HG03575 (cell line): ENCODE data around the gene PSMD10.

ENCODE experiments used
- ATAC-seq: cut with Tn5 transposase; IDR thresholded peaks from one replicate; pipeline ENCODE4 v1.9.1; 2021; ENCODE audit not compliant: unreplicated experiment, insufficient number of reproducible peaks, low FRiP score; ENCODE audit errors: extremely low read depth

The PSMD10 gene

GRCh38 chrX:108087792-108088191 is 3.5 kb downstream of the PSMD10 start:
- no peak for ATAC-seq

DNA sequence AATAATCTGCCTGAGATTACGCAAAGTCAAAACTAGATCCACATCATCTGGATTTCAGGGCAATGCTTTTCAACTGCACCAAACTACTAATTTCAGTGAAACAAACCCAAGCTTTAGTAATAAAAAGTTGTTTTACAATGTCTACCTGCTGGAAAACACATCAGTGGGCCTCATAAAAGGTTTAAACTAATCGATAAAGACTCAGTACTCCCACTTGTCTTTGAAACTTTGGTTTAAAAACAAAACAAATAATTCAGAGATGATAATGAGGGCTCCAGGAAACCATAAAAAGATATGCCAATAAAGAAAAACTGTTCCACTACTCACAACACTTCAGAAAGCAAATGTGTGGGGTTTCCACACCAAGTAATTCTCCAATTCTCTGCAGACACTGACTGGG is 10.2 kb downstream of the PSMD10 start:
- ATAC-seq: no peak

DNA sequence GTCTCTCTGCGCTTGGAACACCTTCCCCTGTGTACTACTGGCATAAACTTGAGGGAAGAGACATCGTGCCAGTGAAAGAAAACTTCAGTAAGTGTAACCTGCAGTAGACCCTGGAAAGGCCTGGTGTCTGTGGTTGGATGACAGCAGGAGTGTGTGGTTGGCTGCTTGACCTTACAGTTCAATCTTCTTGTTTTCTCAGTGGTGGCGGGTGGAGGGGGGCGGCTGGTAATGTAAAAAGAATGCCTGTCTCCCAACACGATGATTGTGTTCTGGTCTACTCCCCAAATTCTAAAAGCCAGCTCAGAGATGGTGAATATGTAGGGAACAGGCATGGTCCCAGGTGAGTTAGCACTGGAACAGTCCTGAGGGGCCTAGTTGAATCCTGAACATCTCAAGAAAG is 18.6 kb downstream of the PSMD10 start:
- no peak for ATAC-seq

- ATAC-seq: no peak
Measured at GRCh38 chrX:108071578-108071977, 19.8 kb downstream of the PSMD10 start.

DNA sequence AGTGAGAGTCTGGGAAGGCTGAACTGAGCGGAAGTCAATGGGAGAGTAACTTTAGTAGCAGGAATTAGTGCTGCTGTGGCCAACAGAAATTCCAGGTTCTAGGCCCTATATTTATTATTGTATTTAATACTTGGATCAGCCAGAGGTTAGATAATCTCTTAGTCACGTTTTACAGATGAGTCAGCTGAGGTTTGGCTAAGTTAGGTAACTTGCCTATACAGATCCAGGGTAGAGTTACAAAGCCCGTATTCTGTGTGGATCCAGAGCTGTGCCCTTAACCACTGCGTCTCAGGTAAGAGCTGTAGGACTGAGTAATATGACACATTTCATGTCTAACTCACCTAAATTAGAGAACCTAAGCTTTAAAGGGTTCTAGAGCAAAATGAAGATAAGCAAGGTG is 20.5 kb downstream of the PSMD10 start:
- ATAC-seq: no peak

DNA sequence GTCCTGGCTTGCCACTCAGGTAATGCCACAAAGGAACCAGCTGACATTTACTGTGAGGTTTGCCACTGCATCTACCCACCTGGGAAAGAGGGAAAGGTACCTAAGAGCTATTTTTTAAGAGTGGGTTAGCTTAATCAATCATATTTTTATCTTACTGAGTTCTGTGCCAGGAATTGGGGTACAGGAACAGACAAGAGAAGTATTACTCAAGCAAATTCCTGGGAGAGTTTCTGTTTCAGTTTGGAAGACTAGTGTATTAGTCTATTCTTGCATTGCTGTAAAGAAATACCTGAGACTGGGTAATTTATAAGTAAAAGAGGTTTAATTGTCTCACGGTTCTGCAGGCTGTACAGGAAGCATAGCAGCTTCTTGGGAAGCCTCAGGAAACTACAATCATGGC is 23.2 kb downstream of the PSMD10 start:
- no peak for ATAC-seq

GRCh38 chrX:108064613-108065012 is 26.7 kb downstream of the PSMD10 start:
- no peak for ATAC-seq

GRCh38 chrX:108064001-108064400 is 27.3 kb downstream of the PSMD10 start:
- ATAC-seq: no peak

DNA sequence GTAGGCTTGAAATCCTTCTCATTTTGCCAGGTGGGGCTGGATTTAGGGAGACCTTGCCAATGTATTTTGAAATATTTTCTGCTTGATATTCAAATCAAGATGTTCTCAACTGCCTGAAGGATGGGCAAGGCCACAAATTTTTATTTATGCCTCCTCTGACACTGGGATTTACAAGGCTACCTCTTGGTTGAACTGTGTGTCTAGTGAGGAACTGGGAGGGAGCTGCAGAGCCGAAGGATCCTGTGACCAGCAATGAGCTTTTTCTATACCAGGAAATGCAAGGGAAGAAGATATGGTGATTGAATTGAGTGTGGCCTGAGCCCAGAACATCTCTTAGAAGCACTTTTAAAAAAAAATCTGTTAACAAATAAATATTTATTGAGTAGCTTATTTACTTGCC is 31.5 kb downstream of the PSMD10 start:
- ATAC-seq: no peak

- ATAC-seq: no peak
Measured at GRCh38 chrX:108055546-108055945, 35.8 kb downstream of the PSMD10 start.

- no peak for ATAC-seq
Measured at GRCh38 chrX:108053218-108053617, 38.1 kb downstream of the PSMD10 start.

- no peak for ATAC-seq
Measured at GRCh38 chrX:108049649-108050048, 41.7 kb downstream of the PSMD10 start.

DNA sequence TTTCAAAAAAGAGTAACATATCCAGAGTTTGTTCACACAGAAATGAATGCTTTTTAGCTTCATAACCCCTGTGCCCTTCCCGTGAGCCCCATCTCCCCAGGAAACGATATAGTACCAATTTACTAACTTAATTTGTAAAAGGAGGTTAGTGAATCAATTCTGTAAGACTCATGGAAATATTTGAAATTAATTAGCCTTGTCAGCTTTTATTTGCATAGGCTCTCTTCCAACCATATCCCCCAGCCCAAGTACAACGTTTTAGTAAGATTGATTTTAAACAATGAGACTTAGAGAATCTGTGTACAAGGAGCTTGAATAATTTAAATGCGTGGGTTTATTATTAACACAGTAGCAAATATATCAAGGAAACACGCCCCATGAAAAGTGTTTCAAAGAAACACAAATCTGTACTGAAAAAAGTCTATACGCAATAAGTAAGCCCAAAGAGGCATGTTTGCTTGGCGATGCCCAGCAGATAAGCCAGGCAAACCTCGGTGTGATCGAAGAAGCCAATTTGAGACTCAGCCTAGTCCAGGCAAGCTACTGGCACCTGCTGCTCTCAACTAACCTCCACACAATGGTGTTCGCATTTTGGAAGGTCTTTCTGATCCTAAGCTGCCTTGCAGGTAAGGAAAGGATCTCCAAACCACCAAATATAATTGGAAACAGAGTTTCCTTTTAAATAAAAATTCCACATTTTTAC is 46.6 kb downstream of the PSMD10 start, which contains the start of gene VSIG1:
Gene VSIG1, plus strand, starts transcription at position 512 of the 703 bp plus-strand sequence. Its CDS starts 66 bp downstream, at position 578.
- no peak for ATAC-seq

DNA sequence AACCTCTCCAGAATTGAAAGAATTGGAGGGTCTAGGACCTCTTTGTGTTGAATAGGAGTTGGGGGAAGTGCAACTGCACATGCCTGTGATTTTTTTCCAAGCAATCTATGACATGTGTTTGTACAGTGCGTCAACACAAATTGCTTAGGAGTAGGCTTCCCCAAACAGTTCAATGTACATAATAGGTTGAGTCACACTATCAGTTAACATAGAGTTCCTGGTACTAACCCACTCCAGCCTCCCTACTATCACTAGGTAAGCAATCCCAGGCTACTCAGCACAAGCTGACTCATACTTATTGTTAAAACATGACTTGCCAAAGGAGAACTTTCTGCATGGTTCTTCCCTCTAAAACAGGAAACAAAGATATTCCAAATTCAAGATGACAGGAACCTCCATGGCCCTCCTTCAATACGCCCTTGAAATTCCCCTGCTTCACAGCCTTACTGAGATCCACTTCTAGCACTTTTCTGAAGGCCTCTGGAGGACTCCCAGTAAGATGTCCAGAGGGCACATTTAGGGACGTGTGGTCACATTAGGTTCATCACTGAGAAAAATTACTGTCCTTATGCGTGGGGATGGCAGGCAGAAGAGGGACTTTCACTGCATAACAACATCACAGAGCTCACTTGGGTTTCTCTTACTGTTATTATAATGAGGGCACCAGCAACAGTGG is 54.9 kb downstream of the PSMD10 start:
- no peak for ATAC-seq

- ATAC-seq: no peak
Measured at GRCh38 chrX:108034725-108035124, 56.6 kb downstream of the PSMD10 start.
